ENCODE measurements around the gene ANKRD66. TPM values are rescaled to one million over a fixed set of nuclear protein-coding genes. Genes with fewer than 3 reads are reported as not detected.
"Not testable (repeated sequence)": the region's sequence is repeated elsewhere in the genome, so short reads cannot be mapped to it uniquely, and the experiment has no call there.

Gene ANKRD66
- total RNA-seq, 2 donors from 2014 or later, result not detected

- DNase-seq (no peak), ATAC-seq (replicated peaks in 1 of 2) (no peak)
- no peaks in the 10 kb centered on the region for H3K9me3 Mint-ChIP-seq
- H3K4me3 Mint-ChIP-seq, result no peak overlapping the region
- H3K36me3 Mint-ChIP-seq (ENCODE audit: insufficient read depth in 2 of 2), result no peaks in the 10 kb centered on the region
- H3K4me1 Mint-ChIP-seq (ENCODE audit: low read depth), result no peaks in the 10 kb centered on the region
- H3K27me3 Mint-ChIP-seq (ENCODE audit: low read depth), result peaks cover 10% of the 10 kb centered on the region
- H3K27ac Mint-ChIP-seq, result no peak overlapping the region
These were observed 14.2 kb downstream of the ANKRD66 start for GRCh38 chr6:46760925-46761324.

GRCh38 chr6:46763466-46763865 lies 16.7 kb downstream of the ANKRD66 start:
- no peak for ATAC-seq (replicated peaks in 1 of 2)

GRCh38 chr6:46764280-46764679 lies 17.5 kb downstream of the ANKRD66 start:
- H3K27me3 Mint-ChIP-seq (ENCODE audit: low read depth), result peaks cover 10% of the 10 kb centered on the region
- H3K4me3 Mint-ChIP-seq, result not testable (repeated sequence)

More at GRCh38 chr6:46763466-46763865, 16.7 kb downstream of the ANKRD66 start:
- H3K9me3 Mint-ChIP-seq, result no peaks in the 10 kb centered on the region
- H3K27ac Mint-ChIP-seq, result no peak overlapping the region
- no peaks in the 10 kb centered on the region for H3K4me1 Mint-ChIP-seq (ENCODE audit: low read depth)
- no peaks in the 10 kb centered on the region for H3K36me3 Mint-ChIP-seq (ENCODE audit: insufficient read depth in 2 of 2)
- no peak overlapping the region for H3K4me3 Mint-ChIP-seq
- peaks cover 10% of the 10 kb centered on the region for H3K27me3 Mint-ChIP-seq (ENCODE audit: low read depth)
- DNase-seq, result no peak

GRCh38 chr6:46764961-46765360 lies 18.2 kb downstream of the ANKRD66 start:
- Mint-ChIP-seq H3K36me3 (ENCODE audit: insufficient read depth in 2 of 2) (no peaks in the 10 kb centered on the region), H3K27me3 (ENCODE audit: low read depth) (peaks cover 10% of the 10 kb centered on the region), H3K4me1 (ENCODE audit: low read depth) (no peaks in the 10 kb centered on the region), H3K9me3 (no peaks in the 10 kb centered on the region), H3K4me3 (no peak overlapping the region), H3K27ac (no peak overlapping the region)
- ATAC-seq (replicated peaks in 1 of 2) (no peak), DNase-seq (no peak)

More at GRCh38 chr6:46764280-46764679, 17.5 kb downstream of the ANKRD66 start:
- not testable (repeated sequence) for H3K4me1 Mint-ChIP-seq (ENCODE audit: low read depth); H3K9me3 Mint-ChIP-seq; DNase-seq; ATAC-seq (replicated peaks in 1 of 2); H3K27ac Mint-ChIP-seq; H3K36me3 Mint-ChIP-seq (ENCODE audit: insufficient read depth in 2 of 2)

- no peaks in the 10 kb centered on the region for H3K4me1 Mint-ChIP-seq (ENCODE audit: low read depth)
- DNase-seq (no peak), ATAC-seq (replicated peaks in 1 of 2) (no peak)
- H3K4me3 Mint-ChIP-seq, result no peak overlapping the region
- no peaks in the 10 kb centered on the region for H3K36me3 Mint-ChIP-seq (ENCODE audit: insufficient read depth in 2 of 2)
- no peaks in the 10 kb centered on the region for H3K9me3 Mint-ChIP-seq
- H3K27ac Mint-ChIP-seq, result no peak overlapping the region
- H3K27me3 Mint-ChIP-seq (ENCODE audit: low read depth), result no peaks in the 10 kb centered on the region
These were observed 25.3 kb downstream of the ANKRD66 start for GRCh38 chr6:46772016-46772415.

- no peak for ATAC-seq (replicated peaks in 1 of 2)
- H3K36me3 Mint-ChIP-seq (ENCODE audit: insufficient read depth in 2 of 2), result no peaks in the 10 kb centered on the region
- no peaks in the 10 kb centered on the region for H3K9me3 Mint-ChIP-seq
- DNase-seq, result no peak
- no peak overlapping the region for H3K4me3 Mint-ChIP-seq
- no peak overlapping the region for H3K27ac Mint-ChIP-seq
- no peaks in the 10 kb centered on the region for H3K4me1 Mint-ChIP-seq (ENCODE audit: low read depth)
- no peaks in the 10 kb centered on the region for H3K27me3 Mint-ChIP-seq (ENCODE audit: low read depth)
These were observed 26.0 kb downstream of the ANKRD66 start for GRCh38 chr6:46772762-46773161.

GRCh38 chr6:46773201-46773855 lies 26.6 kb downstream of the ANKRD66 start:
- no peak overlapping the region for H3K27ac Mint-ChIP-seq
- H3K9me3 Mint-ChIP-seq, result no peaks in the 10 kb centered on the region

GRCh38 chr6:46774736-46775135 lies 28.0 kb downstream of the ANKRD66 start:
- DNase-seq; H3K36me3 Mint-ChIP-seq (ENCODE audit: insufficient read depth in 2 of 2); H3K27ac Mint-ChIP-seq; H3K9me3 Mint-ChIP-seq; H3K4me1 Mint-ChIP-seq (ENCODE audit: low read depth); ATAC-seq (replicated peaks in 1 of 2); H3K27me3 Mint-ChIP-seq (ENCODE audit: low read depth); H3K4me3 Mint-ChIP-seq: not testable (repeated sequence)

More at GRCh38 chr6:46773201-46773855, 26.6 kb downstream of the ANKRD66 start:
- H3K4me1 Mint-ChIP-seq (ENCODE audit: low read depth), result no peaks in the 10 kb centered on the region
- ATAC-seq (replicated peaks in 1 of 2) (no peak), DNase-seq (no peak)
- H3K36me3 Mint-ChIP-seq (ENCODE audit: insufficient read depth in 2 of 2), result no peaks in the 10 kb centered on the region
- H3K27me3 Mint-ChIP-seq (ENCODE audit: low read depth), result no peaks in the 10 kb centered on the region
- H3K4me3 Mint-ChIP-seq, result no peak overlapping the region

- Mint-ChIP-seq H3K9me3 (no peaks in the 10 kb centered on the region), H3K36me3 (ENCODE audit: insufficient read depth in 2 of 2) (no peaks in the 10 kb centered on the region), H3K27me3 (ENCODE audit: low read depth) (peaks cover 7% of the 10 kb centered on the region), H3K4me1 (ENCODE audit: low read depth) (no peaks in the 10 kb centered on the region), H3K27ac (no peak overlapping the region), H3K4me3 (no peak overlapping the region)
- no peak for DNase-seq
- no peak for ATAC-seq (replicated peaks in 1 of 2)
These were observed 29.5 kb downstream of the ANKRD66 start for GRCh38 chr6:46776070-46776712.

- Mint-ChIP-seq H3K4me3 (no peak overlapping the region), H3K27ac (no peak overlapping the region), H3K4me1 (ENCODE audit: low read depth) (no peaks in the 10 kb centered on the region), H3K27me3 (ENCODE audit: low read depth) (peaks cover 7% of the 10 kb centered on the region), H3K36me3 (ENCODE audit: insufficient read depth in 2 of 2) (no peaks in the 10 kb centered on the region), H3K9me3 (no peaks in the 10 kb centered on the region)
- no peak for DNase-seq
- no peak for ATAC-seq (replicated peaks in 1 of 2)
These were observed 31.0 kb downstream of the ANKRD66 start for GRCh38 chr6:46777476-46778346.

GRCh38 chr6:46781478-46782378 lies 35.0 kb downstream of the ANKRD66 start:
- DNase-seq (peak; percentile 27 to 28), ATAC-seq (replicated peaks in 1 of 2) (no peak)
- Mint-ChIP-seq H3K27me3 (ENCODE audit: low read depth) (peaks cover 16% of the 10 kb centered on the region), H3K9me3 (no peaks in the 10 kb centered on the region), H3K4me1 (ENCODE audit: low read depth) (no peaks in the 10 kb centered on the region), H3K36me3 (ENCODE audit: insufficient read depth in 2 of 2) (no peaks in the 10 kb centered on the region), H3K27ac (no peak overlapping the region), H3K4me3 (no peak overlapping the region)

GRCh38 chr6:46784535-46784934 lies 37.8 kb downstream of the ANKRD66 start:
- H3K4me1 Mint-ChIP-seq (ENCODE audit: low read depth), result no peaks in the 10 kb centered on the region
- DNase-seq (no peak), ATAC-seq (replicated peaks in 1 of 2) (no peak)
- H3K27me3 Mint-ChIP-seq (ENCODE audit: low read depth), result peaks cover 25% of the 10 kb centered on the region
- no peak overlapping the region for H3K27ac Mint-ChIP-seq
- no peak overlapping the region for H3K4me3 Mint-ChIP-seq
- no peaks in the 10 kb centered on the region for H3K36me3 Mint-ChIP-seq (ENCODE audit: insufficient read depth in 2 of 2)
- no peaks in the 10 kb centered on the region for H3K9me3 Mint-ChIP-seq

All from activated T-cell treated with anti-CD3 and anti-CD28 coated beads, Interleukin-2, amount 50 U/mL, for 72 hours (primary cell).